ENCODE data around the gene C4orf46.
A peak's percentile ranks its signal among the peaks of the same experiment; 100 is the strongest.

C4orf46 gene

GRCh38 chr4:158652920-158653319 lies 18.8 kb downstream of the C4orf46 start:
- no peak for DNase-seq (ENCODE audit: low spot score)

GRCh38 chr4:158649111-158649680 lies 22.5 kb downstream of the C4orf46 start:
- DNase-seq (ENCODE audit: low spot score): no peak

GRCh38 chr4:158644760-158645159 lies 26.9 kb downstream of the C4orf46 start:
- no peak for DNase-seq (ENCODE audit: low spot score)

- DNase-seq (ENCODE audit: low spot score): no peak
Measured at GRCh38 chr4:158644356-158644755, 27.3 kb downstream of the C4orf46 start.

- DNase-seq (ENCODE audit: low spot score): no peak
Measured at GRCh38 chr4:158636619-158637018, 35.1 kb downstream of the C4orf46 start.

- DNase-seq (ENCODE audit: low spot score): no peak
Measured at GRCh38 chr4:158630893-158631292, 40.8 kb downstream of the C4orf46 start.

- DNase-seq (ENCODE audit: low spot score): no peak
Measured at GRCh38 chr4:158625544-158625943, 46.1 kb downstream of the C4orf46 start.

GRCh38 chr4:158624889-158625478 lies 46.7 kb downstream of the C4orf46 start:
- peak; percentile 8 for DNase-seq (ENCODE audit: low spot score)

GRCh38 chr4:158622251-158622650 lies 49.4 kb downstream of the C4orf46 start:
- DNase-seq (ENCODE audit: low spot score): no peak

GRCh38 chr4:158621729-158622128 lies 50.0 kb downstream of the C4orf46 start:
- DNase-seq (ENCODE audit: low spot score): no peak

- DNase-seq (ENCODE audit: low spot score): no peak
Measured at GRCh38 chr4:158617956-158618355, 53.7 kb downstream of the C4orf46 start.

All from HuH-7.5 (cell line).